Measurements from ENCODE around the gene AUNIP. TPM values are rescaled to one million over a fixed set of nuclear protein-coding genes. Genes with fewer than 3 reads are reported as not detected.
A peak's percentile ranks its signal among the peaks of the same experiment; 100 is the strongest.

Gene AUNIP
- total RNA-seq, 1 donor from 2014 or later, result 1.9 TPM

- DNase-seq (ENCODE audit: extremely low spot score, unreplicated experiment), result no peak
- peaks cover 8% of the 10 kb centered on the region for H3K36me3 Mint-ChIP-seq (ENCODE audit: unreplicated experiment)
- H3K4me1 Mint-ChIP-seq (ENCODE audit: unreplicated experiment), result peaks cover 24% of the 10 kb centered on the region
- no peak for TF ChIP-seq CTCF (IDR thresholded peaks at IDR 0.05)
- H3K27me3 Mint-ChIP-seq (ENCODE audit: unreplicated experiment), result no peaks in the 10 kb centered on the region
- H3K27ac Mint-ChIP-seq (ENCODE audit: unreplicated experiment), result peak overlapping the region; percentile 31
- no peaks in the 10 kb centered on the region for H3K9me3 Mint-ChIP-seq (ENCODE audit: unreplicated experiment)
- H3K4me3 Mint-ChIP-seq (ENCODE audit: unreplicated experiment), result no peak overlapping the region
These were observed 3.7 kb upstream of the AUNIP start for GRCh38 chr1:25862785-25863485.

- no peaks in the 10 kb centered on the region for H3K27me3 Mint-ChIP-seq (ENCODE audit: unreplicated experiment)
- H3K9me3 Mint-ChIP-seq (ENCODE audit: unreplicated experiment), result no peaks in the 10 kb centered on the region
- TF ChIP-seq CTCF (IDR thresholded peaks at IDR 0.05), result no peak
- peaks cover 8% of the 10 kb centered on the region for H3K36me3 Mint-ChIP-seq (ENCODE audit: unreplicated experiment)
- H3K4me1 Mint-ChIP-seq (ENCODE audit: unreplicated experiment), result peaks cover 24% of the 10 kb centered on the region
- peak overlapping the region; percentile 40 for H3K4me3 Mint-ChIP-seq (ENCODE audit: unreplicated experiment)
- DNase-seq (ENCODE audit: extremely low spot score, unreplicated experiment), result no peak
- H3K27ac Mint-ChIP-seq (ENCODE audit: unreplicated experiment), result peak overlapping the region; percentile 66
These were observed 2.3 kb upstream of the AUNIP start for GRCh38 chr1:25861316-25862286.

GRCh38 chr1:25858494-25858893 is 763 bp downstream of the AUNIP start:
- no peaks in the 10 kb centered on the region for H3K9me3 Mint-ChIP-seq (ENCODE audit: unreplicated experiment)

GRCh38 chr1:25856856-25857255 is 2.4 kb downstream of the AUNIP start:
- no peak overlapping the region for H3K27ac Mint-ChIP-seq (ENCODE audit: unreplicated experiment)
- H3K4me1 Mint-ChIP-seq (ENCODE audit: unreplicated experiment), result peaks cover 22% of the 10 kb centered on the region
- no peak overlapping the region for H3K4me3 Mint-ChIP-seq (ENCODE audit: unreplicated experiment)
- peak; percentile 73 for DNase-seq (ENCODE audit: extremely low spot score, unreplicated experiment)
- H3K36me3 Mint-ChIP-seq (ENCODE audit: unreplicated experiment), result no peaks in the 10 kb centered on the region
- H3K9me3 Mint-ChIP-seq (ENCODE audit: unreplicated experiment), result no peaks in the 10 kb centered on the region
- no peaks in the 10 kb centered on the region for H3K27me3 Mint-ChIP-seq (ENCODE audit: unreplicated experiment)
- no peak for TF ChIP-seq CTCF (IDR thresholded peaks at IDR 0.05)

More at GRCh38 chr1:25858494-25858893, 763 bp downstream of the AUNIP start:
- Mint-ChIP-seq H3K36me3 (ENCODE audit: unreplicated experiment) (peaks cover 8% of the 10 kb centered on the region), H3K27me3 (ENCODE audit: unreplicated experiment) (no peaks in the 10 kb centered on the region), H3K4me1 (ENCODE audit: unreplicated experiment) (peaks cover 24% of the 10 kb centered on the region), H3K4me3 (ENCODE audit: unreplicated experiment) (peak overlapping the region; percentile 94), H3K27ac (ENCODE audit: unreplicated experiment) (peak overlapping the region; percentile 84)
- no peak for TF ChIP-seq CTCF (IDR thresholded peaks at IDR 0.05)
- no peak for DNase-seq (ENCODE audit: extremely low spot score, unreplicated experiment)

- Mint-ChIP-seq H3K4me1 (ENCODE audit: unreplicated experiment) (peaks cover 8% of the 10 kb centered on the region), H3K27ac (ENCODE audit: unreplicated experiment) (no peak overlapping the region), H3K27me3 (ENCODE audit: unreplicated experiment) (no peaks in the 10 kb centered on the region), H3K9me3 (ENCODE audit: unreplicated experiment) (no peaks in the 10 kb centered on the region), H3K36me3 (ENCODE audit: unreplicated experiment) (no peaks in the 10 kb centered on the region), H3K4me3 (ENCODE audit: unreplicated experiment) (no peak overlapping the region)
- TF ChIP-seq CTCF (IDR thresholded peaks at IDR 0.05), result no peak
- DNase-seq (ENCODE audit: extremely low spot score, unreplicated experiment), result no peak
These were observed 4.7 kb downstream of the AUNIP start for GRCh38 chr1:25854554-25854953.
